NOMO-1 (cell line): ENCODE results near the gene PTPN23.
"Not testable (repeated sequence)": the region's sequence is repeated elsewhere in the genome, so short reads cannot be mapped to it uniquely, and the experiment has no call there.

ENCODE experiments used
- DNase-seq, 2 experiments: peaks; one replicate each; lab custom pipeline; 2025; ENCODE audit not compliant: unreplicated experiment in 2 of 2; lab: John Stamatoyannopoulos, UW

The PTPN23 gene

DNA sequence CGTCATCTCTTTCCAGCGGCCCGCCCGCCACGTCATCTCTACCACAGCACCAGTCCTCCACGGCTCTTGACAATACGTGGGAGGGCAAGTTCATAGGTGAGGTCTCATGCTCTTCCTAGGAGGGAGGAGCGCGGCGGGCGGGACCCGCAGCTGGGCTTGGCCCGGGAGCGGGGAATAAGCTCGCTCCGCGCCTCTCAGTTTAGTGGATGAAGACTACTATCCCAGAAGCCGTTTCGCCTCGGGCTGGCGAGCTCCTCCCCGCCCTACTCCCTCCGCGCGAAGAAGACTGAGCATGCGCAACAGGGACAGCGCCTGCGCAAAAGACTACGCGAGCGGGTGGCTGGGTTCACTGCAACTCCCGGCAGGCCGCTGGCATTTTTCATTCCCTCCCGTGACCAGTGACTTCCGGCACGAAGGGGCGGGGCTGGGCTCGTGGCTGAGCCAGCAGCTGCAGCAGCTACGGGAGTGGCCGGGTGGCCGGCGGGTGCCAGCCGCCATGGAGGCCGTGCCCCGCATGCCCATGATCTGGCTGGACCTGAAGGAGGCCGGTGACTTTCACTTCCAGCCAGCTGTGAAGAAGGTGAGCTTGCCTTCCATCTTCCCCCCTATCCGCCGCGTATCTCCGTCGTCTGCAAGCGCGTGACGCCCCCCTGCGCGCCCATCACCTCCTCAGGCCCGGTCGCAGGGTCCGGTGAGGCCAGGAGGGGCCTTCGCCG is at the start of gene PTPN23:
Gene PTPN23 (plus strand): TSS at position 421 of the 716 bp plus-strand sequence. CDS start 76 bp downstream, at position 497.
- DNase-seq = peak; percentile 97 to 99

DNA sequence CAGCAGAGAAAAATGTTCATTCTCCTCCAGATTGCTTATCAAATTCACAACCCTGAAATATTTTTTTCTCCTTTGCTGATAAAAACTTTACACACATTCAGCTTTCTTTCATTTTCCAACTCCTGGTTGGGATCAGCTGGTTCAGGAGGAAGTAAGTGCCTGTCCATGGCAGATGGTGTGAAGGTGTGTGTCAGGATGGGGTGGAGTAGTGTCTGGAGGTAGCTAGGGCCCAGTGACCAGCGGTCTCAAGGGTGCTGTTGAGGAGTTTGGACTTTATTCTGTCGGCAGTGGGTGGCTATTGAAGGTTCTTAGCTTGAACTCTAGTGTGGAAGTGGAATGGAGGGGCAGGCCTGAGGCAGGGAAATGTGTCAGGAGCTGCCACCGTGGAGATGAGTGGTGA is 46.9 kb upstream of the PTPN23 start:
- DNase-seq = no peak

GRCh38 chr3:47337656-47338055 is 43.2 kb upstream of the PTPN23 start:
- no peak for DNase-seq

DNA sequence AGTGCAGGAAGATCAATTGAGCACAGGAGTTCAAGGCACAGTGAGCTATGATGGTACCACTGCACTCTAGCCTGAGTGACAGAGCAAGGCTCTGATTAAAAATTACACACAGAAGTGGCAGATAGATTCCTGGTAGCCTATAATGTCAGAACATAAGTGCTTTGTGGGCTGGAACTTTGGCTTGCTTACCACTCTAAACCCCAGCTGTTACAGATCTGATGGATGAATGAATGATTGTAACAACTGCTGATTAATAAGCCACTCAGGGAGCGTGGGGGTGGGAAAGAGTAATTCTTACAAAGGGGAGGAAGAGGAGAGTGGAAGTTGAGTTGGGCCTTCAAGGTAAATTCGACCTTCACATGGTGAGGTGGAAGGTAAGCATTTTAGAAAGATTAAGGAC is 40.9 kb upstream of the PTPN23 start:
- DNase-seq = no peak

- no peak for DNase-seq
These were observed 40.0 kb upstream of the PTPN23 start for GRCh38 chr3:47340866-47341265.

DNA sequence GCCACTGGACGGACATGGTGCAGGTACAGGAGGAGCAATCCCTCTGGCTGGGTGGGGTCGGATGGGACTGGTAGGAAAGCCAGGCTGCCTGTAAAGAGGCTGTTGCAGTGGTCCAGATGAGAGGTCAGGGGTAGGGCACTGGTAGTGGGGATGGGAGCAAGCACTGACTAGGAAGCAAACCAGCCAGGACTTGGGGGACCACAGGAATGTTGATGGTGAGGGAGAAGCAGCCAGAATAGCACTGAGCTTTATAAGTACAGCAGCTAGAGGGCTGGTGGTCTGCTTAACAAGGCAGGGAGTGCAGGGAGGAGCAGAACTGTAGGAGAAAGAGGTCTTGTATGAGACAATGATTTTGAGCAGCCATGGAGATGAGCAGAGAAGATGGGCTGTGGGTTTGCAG is 38.7 kb upstream of the PTPN23 start:
- DNase-seq = no peak

DNA sequence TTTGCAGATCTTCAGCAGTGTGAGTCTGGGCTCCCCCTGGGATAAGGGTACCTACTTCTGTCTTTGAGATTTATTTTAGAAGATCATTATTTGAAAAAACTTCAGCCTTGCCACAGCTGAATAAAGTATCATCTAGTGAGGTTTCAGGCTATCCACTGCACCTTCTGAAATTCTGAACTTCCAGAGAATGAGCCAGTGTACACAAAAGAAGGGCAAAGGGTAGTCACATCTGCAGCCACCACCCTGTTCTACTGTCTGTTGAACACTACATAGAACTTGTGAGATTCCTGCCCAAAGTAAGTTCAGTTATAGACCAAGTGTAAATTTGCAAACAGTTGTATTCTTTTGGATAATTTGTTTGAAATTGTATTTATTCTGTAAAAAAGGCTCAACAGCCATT is 38.0 kb upstream of the PTPN23 start:
- no peak for DNase-seq

- no peak for DNase-seq
These were observed 37.3 kb upstream of the PTPN23 start for GRCh38 chr3:47343471-47343971.

DNA sequence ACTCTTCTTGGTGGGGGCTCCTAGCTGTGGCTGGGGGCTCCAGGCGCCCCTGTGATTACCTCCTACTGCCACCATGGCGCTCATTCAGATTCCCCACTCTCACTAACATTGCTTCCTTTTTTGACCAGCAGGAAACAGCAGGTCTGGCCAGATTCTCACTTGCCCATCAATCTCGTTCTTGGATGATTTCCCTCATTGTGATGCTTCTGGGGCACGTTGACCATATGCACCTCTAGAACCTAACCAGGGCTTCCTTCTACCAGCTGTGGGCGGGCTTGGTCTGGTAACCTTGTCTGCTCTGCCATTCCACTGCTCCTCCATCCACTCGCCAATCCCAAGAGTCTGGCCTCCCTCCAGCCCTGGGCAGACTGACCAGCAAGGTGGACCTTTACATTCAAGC is 35.9 kb upstream of the PTPN23 start:
- no peak for DNase-seq

GRCh38 chr3:47347217-47347801 is 33.5 kb upstream of the PTPN23 start:
- DNase-seq = peak; percentile 51 to 68

GRCh38 chr3:47348411-47349154 is 32.2 kb upstream of the PTPN23 start:
- no peak for DNase-seq

GRCh38 chr3:47355010-47355409 is 25.8 kb upstream of the PTPN23 start:
- no peak for DNase-seq

DNA sequence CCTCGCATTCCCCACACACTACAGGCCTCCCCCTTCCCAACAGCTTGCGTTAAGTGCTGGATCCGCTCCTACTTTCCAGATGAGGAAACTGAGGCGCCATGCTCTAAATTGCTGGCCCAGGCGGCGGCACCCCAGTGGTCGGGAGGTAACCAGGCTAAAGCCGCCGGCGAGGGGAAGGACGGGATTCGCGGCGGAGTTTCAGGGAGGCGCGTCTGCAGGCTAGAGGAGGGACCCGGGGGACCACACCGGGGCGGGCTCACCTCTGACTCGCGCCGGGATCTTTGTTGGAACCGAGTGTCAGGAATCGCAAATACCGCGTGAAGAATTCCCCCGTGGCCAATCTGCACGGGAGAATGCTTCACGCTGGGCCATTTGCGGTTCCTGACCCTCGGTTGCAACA is 24.6 kb upstream of the PTPN23 start:
- DNase-seq = no peak

- DNase-seq = no peak
These were observed 21.5 kb upstream of the PTPN23 start for GRCh38 chr3:47359323-47359722.

GRCh38 chr3:47360110-47360517 is 20.7 kb upstream of the PTPN23 start:
- DNase-seq = not testable (repeated sequence)

DNA sequence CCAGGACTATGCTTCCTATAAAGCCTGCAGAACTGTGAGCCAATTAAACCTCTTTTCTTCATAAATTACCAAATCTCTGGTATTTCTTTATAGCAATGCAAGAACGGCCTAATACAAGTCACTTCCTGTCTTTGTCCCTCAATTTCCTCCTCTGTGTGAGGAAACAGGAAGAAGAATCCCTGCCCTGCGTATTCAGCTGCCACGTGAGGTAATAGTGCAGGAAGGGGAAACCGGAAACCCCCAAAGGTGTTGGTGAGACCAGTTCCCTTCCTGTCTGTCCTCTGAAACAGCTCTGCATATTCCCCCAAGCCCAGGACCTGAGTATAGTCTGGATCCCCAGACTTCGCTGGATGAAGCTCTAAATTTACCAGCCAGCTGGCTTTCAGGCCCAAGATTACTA is 18.1 kb upstream of the PTPN23 start:
- DNase-seq = peak; percentile 9 to 62

DNA sequence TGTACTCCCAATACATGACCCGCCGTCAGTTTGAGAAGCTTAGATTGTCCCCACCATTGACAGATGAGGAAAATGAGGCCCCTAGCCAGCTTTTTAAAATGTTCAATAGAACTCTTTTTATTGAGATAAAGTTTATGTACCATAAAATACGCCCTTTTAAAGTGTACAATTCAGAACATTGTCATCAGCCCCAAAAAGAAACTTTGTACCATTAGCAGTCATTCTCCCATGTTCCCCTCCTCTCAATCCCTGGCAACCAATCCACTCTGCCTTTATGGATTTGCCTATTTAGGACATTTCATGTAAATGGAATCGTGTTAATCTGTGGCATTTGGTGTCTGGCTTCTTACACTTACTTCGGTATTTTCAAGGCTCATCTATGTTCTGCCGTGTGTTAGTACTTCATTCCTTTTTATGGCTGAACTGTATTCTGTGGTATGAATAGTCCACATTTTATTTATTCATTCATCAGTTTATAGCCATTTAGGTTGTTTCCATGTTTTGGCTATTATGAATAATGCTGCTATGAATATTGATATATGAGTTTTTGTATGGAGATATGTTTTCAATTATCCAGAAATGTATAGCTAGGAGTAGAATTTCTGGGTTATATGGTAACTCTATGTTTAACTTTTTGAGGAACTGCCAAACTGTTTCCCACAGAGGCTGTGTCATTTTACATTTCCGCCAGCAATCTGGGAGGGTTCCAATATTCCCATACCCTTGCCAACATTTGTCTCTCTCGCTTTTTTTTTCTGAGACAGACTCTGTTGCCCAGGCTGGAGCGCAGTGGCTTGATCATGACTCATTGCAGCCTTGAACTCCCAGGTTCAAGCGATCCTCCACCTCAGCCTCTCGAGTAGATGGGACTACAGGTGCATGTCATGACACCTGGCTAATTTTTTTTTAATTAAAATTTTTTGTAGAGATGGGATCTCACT is 15.3 kb upstream of the PTPN23 start:
- DNase-seq = no peak

DNA sequence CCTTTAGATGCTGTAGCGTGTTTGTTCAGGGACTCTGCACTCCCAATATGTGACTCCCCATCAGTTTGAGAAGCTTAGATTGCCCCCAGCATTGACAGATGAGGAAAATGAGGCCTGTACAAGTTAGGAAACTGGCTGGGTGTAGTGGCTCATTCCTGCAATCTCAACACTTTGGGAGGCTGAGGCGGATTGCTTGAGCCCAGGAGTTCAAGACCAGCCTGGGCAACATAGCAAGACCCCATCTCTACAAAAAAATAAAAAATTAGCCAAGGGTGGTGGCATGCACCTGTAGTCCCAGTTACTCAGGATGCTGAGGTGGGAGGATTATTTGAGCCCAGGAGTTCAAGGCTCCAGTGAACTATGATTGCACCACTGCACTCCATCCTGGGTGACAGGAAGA is 14.0 kb upstream of the PTPN23 start:
- no peak for DNase-seq

DNA sequence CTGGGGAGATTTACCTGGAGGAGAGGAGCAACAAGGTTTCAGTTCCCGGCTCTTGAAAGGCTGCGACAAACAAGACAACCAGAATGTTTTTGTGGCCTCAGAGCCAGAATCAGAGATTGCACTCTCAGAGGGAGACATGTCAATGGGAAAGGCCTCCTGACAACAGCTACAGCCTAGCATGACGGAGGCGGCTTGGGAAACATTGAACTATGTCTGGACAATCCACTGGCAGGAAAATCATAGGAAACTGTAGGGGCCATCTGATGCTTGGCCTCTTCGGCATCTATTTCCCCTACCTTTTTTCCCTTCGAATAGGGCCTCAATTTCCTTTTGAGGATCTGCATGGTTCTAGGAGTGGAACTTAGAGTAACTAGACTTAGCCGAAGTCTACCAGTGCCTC is 13.2 kb upstream of the PTPN23 start:
- DNase-seq = no peak

GRCh38 chr3:47370020-47370419 is 10.8 kb upstream of the PTPN23 start:
- DNase-seq = not testable (repeated sequence)
